Muscle of leg (tissue), 11 donors: ENCODE results near the gene AUTS2. TPM values are rescaled to one million over a fixed set of nuclear protein-coding genes. Genes with fewer than 3 reads are reported as not detected.
A peak's percentile ranks its signal among the peaks of the same experiment; 100 is the strongest.

Source experiments
- DNase-seq: peaks from one replicate; pipeline ENCODE4 v3.0.0; 2013
- H3K27ac ChIP-seq: one replicate; pipeline ENCODE4 v1.5.1; 2013; ENCODE audit warnings: mild to moderate bottlenecking, low read length, control low read depth
- H3K27me3 ChIP-seq: one replicate; pipeline ENCODE4 v1.6.1; 2013; ENCODE audit warnings: low read length; ENCODE audit not compliant: control insufficient read depth, insufficient read depth
- H3K36me3 ChIP-seq: one replicate; pipeline ENCODE4 v1.6.1; 2013; ENCODE audit warnings: low read length; ENCODE audit not compliant: control insufficient read depth, insufficient read depth
- H3K4me1 ChIP-seq: one replicate; pipeline ENCODE4 v1.6.1; 2013; ENCODE audit warnings: low read length; ENCODE audit not compliant: control insufficient read depth, insufficient read depth
- H3K4me3 ChIP-seq: one replicate; pipeline ENCODE4 v1.5.1; 2013; ENCODE audit warnings: low read length, control low read depth
- H3K9me3 ChIP-seq: replicated peaks from 2 replicates; pipeline ENCODE4 v1.6.1; 2013; ENCODE audit warnings: low read depth, low read length; ENCODE audit not compliant: control insufficient read depth
- whole genome bisulfite sequencing: methylation state at CpG from one replicate; pipeline ENCODE4 v1.1.5; 2013; ENCODE audit warnings: missing lambda C conversion rate; ENCODE audit not compliant: insufficient coverage; 5-methylcytosine and 5-hydroxymethylcytosine counted together
- polyA plus RNA-seq, 8 donors: library from polyadenylated mRNA; unstranded; fragments of 120-200 nt; gene quantifications; one replicate each; pipeline versions ENCODE4 v1.2.1 to v1.2.3, GENCODE V29; 2013; ENCODE audit warnings: inconsistent platforms in 1 of 8, low replicate concordance in 1 of 8; ENCODE audit not compliant: insufficient read length in 8 of 8, insufficient read depth in 1 of 8
- total RNA-seq: library from RNA; stranded (reverse); fragments of 120-200 nt; gene quantifications from one replicate; pipeline ENCODE4 v1.2.4, GENCODE V29; 2013

The AUTS2 gene
- total and polyA plus RNA-seq, 9 donors = 28.6 to 92.3 (median 58.8) TPM

GRCh38 chr7:70775570-70776156 lies 1177.4 kb downstream of the AUTS2 start:
- peaks cover 68% of the 10 kb centered on the region for H3K36me3 ChIP-seq
- WGBS = 83% methylated on average over 1 of the region's 4 CpGs
- no peak overlapping the region for H3K27ac ChIP-seq

GRCh38 chr7:70776627-70777101 lies 1178.4 kb downstream of the AUTS2 start:
- Histone ChIP-seq H3K4me3 (no peak overlapping the region), H3K36me3 (peaks cover 68% of the 10 kb centered on the region), H3K9me3 (no peaks in the 10 kb centered on the region), H3K4me1 (peaks cover 3% of the 10 kb centered on the region), H3K27me3 (no peaks in the 10 kb centered on the region), H3K27ac (no peak overlapping the region)
- DNase-seq = peak; percentile 60
- 56% methylated on average over 5 of the region's 7 CpGs for WGBS

More at GRCh38 chr7:70775570-70776156, 1177.4 kb downstream of the AUTS2 start:
- no peak overlapping the region for H3K4me3 ChIP-seq
- H3K27me3 ChIP-seq = no peaks in the 10 kb centered on the region
- no peak for DNase-seq
- no peaks in the 10 kb centered on the region for H3K9me3 ChIP-seq
- peaks cover 3% of the 10 kb centered on the region for H3K4me1 ChIP-seq

- H3K36me3 ChIP-seq = peaks cover 67% of the 10 kb centered on the region
- no peak for DNase-seq
- no peak overlapping the region for H3K4me3 ChIP-seq
- H3K27me3 ChIP-seq = no peaks in the 10 kb centered on the region
- H3K27ac ChIP-seq = no peak overlapping the region
- H3K9me3 ChIP-seq = no peaks in the 10 kb centered on the region
- peaks cover 3% of the 10 kb centered on the region for H3K4me1 ChIP-seq
These were observed 1179.0 kb downstream of the AUTS2 start for GRCh38 chr7:70777251-70777650.

GRCh38 chr7:70778585-70778984 lies 1180.3 kb downstream of the AUTS2 start:
- H3K4me3 ChIP-seq = no peak overlapping the region
- H3K9me3 ChIP-seq = no peaks in the 10 kb centered on the region
- H3K36me3 ChIP-seq = peaks cover 67% of the 10 kb centered on the region
- DNase-seq = no peak
- H3K27ac ChIP-seq = no peak overlapping the region
- H3K27me3 ChIP-seq = no peaks in the 10 kb centered on the region
- no CpG with 5 or more reads among the region's 3 CpGs for WGBS
- H3K4me1 ChIP-seq = peaks cover 9% of the 10 kb centered on the region

GRCh38 chr7:70779321-70779720 lies 1181.0 kb downstream of the AUTS2 start:
- peaks cover 6% of the 10 kb centered on the region for H3K4me1 ChIP-seq
- no peaks in the 10 kb centered on the region for H3K27me3 ChIP-seq
- H3K4me3 ChIP-seq = no peak overlapping the region
- no peaks in the 10 kb centered on the region for H3K9me3 ChIP-seq
- DNase-seq = no peak
- no peak overlapping the region for H3K27ac ChIP-seq
- H3K36me3 ChIP-seq = peaks cover 68% of the 10 kb centered on the region
- 100% methylated on average over 3 of the region's 7 CpGs for WGBS

GRCh38 chr7:70781922-70782311 lies 1183.6 kb downstream of the AUTS2 start:
- Histone ChIP-seq H3K36me3 (peaks cover 83% of the 10 kb centered on the region), H3K27ac (no peak overlapping the region), H3K4me3 (no peak overlapping the region), H3K4me1 (peaks cover 6% of the 10 kb centered on the region), H3K27me3 (no peaks in the 10 kb centered on the region), H3K9me3 (no peaks in the 10 kb centered on the region)
- no peak for DNase-seq
- WGBS = 94% methylated on average over 9 of the region's 11 CpGs

GRCh38 chr7:70782796-70783195 lies 1184.5 kb downstream of the AUTS2 start:
- no peak for DNase-seq
- Histone ChIP-seq H3K4me1 (peaks cover 6% of the 10 kb centered on the region), H3K36me3 (peaks cover 80% of the 10 kb centered on the region), H3K27me3 (no peaks in the 10 kb centered on the region), H3K4me3 (no peak overlapping the region), H3K9me3 (no peaks in the 10 kb centered on the region), H3K27ac (no peak overlapping the region)
- WGBS = no CpG with 5 or more reads among the region's 1 CpG

- no peak for DNase-seq
- H3K27me3 ChIP-seq = no peaks in the 10 kb centered on the region
- peaks cover 6% of the 10 kb centered on the region for H3K4me1 ChIP-seq
- H3K27ac ChIP-seq = no peak overlapping the region
- 100% methylated on average over 2 of the region's 5 CpGs for WGBS
- peaks cover 80% of the 10 kb centered on the region for H3K36me3 ChIP-seq
- H3K9me3 ChIP-seq = no peaks in the 10 kb centered on the region
- H3K4me3 ChIP-seq = no peak overlapping the region
These were observed 1187.2 kb downstream of the AUTS2 start for GRCh38 chr7:70785427-70785826.

GRCh38 chr7:70786076-70786475 lies 1187.8 kb downstream of the AUTS2 start:
- DNase-seq = no peak
- no peak overlapping the region for H3K4me3 ChIP-seq
- 97% methylated on average over 6 of the region's 6 CpGs for WGBS
- peaks cover 6% of the 10 kb centered on the region for H3K4me1 ChIP-seq
- H3K36me3 ChIP-seq = peaks cover 86% of the 10 kb centered on the region
- no peak overlapping the region for H3K27ac ChIP-seq
- no peaks in the 10 kb centered on the region for H3K27me3 ChIP-seq
- H3K9me3 ChIP-seq = no peaks in the 10 kb centered on the region

GRCh38 chr7:70787286-70787685 lies 1189.0 kb downstream of the AUTS2 start:
- Histone ChIP-seq H3K36me3 (peaks cover 84% of the 10 kb centered on the region), H3K27ac (no peak overlapping the region), H3K9me3 (no peaks in the 10 kb centered on the region), H3K27me3 (no peaks in the 10 kb centered on the region), H3K4me3 (no peak overlapping the region), H3K4me1 (peaks cover 6% of the 10 kb centered on the region)
- WGBS = 93% methylated on average over 22 of the region's 25 CpGs
- no peak for DNase-seq

- H3K27ac ChIP-seq = no peak overlapping the region
- H3K4me3 ChIP-seq = no peak overlapping the region
- peaks cover 81% of the 10 kb centered on the region for H3K36me3 ChIP-seq
- no peaks in the 10 kb centered on the region for H3K27me3 ChIP-seq
- H3K9me3 ChIP-seq = no peaks in the 10 kb centered on the region
- DNase-seq = no peak
- peaks cover 4% of the 10 kb centered on the region for H3K4me1 ChIP-seq
- WGBS = 83% methylated on average over 2 of the region's 8 CpGs
These were observed 1189.5 kb downstream of the AUTS2 start for GRCh38 chr7:70787771-70788170.
